Measurements from ENCODE around the gene ZNF664.

DNA sequence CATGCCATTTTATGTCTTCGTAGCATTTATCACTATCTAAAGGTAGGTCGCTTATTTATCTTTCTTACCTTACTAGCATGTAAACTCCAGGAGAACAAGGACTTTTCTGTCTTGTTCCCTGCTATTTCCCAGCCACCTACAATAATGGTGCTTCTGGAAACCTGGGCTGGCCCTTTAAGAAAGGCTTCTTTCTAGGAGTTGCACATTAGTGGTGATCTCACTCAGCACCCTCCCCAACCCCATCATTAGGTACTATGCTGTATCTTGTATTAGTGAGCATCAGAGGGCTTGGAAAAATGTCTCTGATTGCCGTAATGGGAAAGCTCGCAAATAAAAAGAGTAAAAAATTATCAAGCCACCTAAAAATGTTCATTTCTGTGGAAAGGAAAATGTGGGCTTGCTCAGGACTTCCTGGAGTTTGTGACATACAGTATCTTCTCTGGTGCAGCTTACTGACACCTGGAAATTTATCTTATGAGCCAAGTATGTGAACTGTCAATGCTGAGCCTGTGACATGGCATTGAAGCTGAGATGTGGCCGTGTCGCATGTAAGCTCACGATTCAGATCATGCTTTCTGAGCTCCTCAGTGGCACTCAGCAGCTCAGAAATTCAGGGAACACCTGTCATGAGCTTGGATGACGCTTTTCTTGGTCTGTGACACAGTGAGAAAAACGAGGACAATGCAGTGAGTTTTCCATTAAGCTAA lies 12.8 kb upstream of the ZNF664 start:
- no peak for TF ChIP-seq CTCF (IDR thresholded peaks at IDR 0.05 in 2 of 3, conservative IDR thresholded peaks at IDR 0.05 in 1 of 3; ENCODE audit: borderline replicate concordance in 1 of 3, insufficient read depth in 1 of 3, low read depth in 2 of 3, low read length in 2 of 3)
- TF ChIP-seq JUND (IDR thresholded peaks at IDR 0.05): no peak
- no peak for TF ChIP-seq RAD21 (IDR thresholded peaks at IDR 0.05; ENCODE audit: low read depth)
- TF ChIP-seq REST (IDR thresholded peaks at IDR 0.05; ENCODE audit: low read depth): no peak
- no peak for TF ChIP-seq EZH2 (IDR thresholded peaks at IDR 0.05)
- TF ChIP-seq POLR2A (IDR thresholded peaks at IDR 0.05; ENCODE audit: borderline replicate concordance, extremely low read depth, insufficient read depth, insufficient read length): no peak
- TF ChIP-seq POLR2AphosphoS5 (IDR thresholded peaks at IDR 0.05; ENCODE audit: low read depth, low read length): no peak
- TF ChIP-seq TCF7L2 (IDR thresholded peaks at IDR 0.05; ENCODE audit: borderline replicate concordance, extremely low read depth, insufficient read depth, insufficient read length): no peak

Measured in HCT116 (cell line).